ENCODE results near the gene RAB37.

The RAB37 gene

GRCh38 chr17:74728033-74728701 lies 8.9 kb upstream of the RAB37 start:
- DNase-seq (ENCODE audit: low read depth, low spot score) = no peak

GRCh38 chr17:74728702-74729075 lies 8.4 kb upstream of the RAB37 start:
- no peak for DNase-seq (ENCODE audit: low read depth, low spot score)

GRCh38 chr17:74729368-74729767 lies 7.7 kb upstream of the RAB37 start:
- no peak for DNase-seq (ENCODE audit: low read depth, low spot score)

- no peak for DNase-seq (ENCODE audit: low read depth, low spot score)
Observed at GRCh38 chr17:74729866-74730265, 7.2 kb upstream of the RAB37 start.

- DNase-seq (ENCODE audit: low read depth, low spot score) = no peak
Observed at GRCh38 chr17:74730491-74731346, 6.3 kb upstream of the RAB37 start.

- no peak for DNase-seq (ENCODE audit: low read depth, low spot score)
Observed at GRCh38 chr17:74731347-74731605, 5.8 kb upstream of the RAB37 start.

GRCh38 chr17:74732042-74732867 lies 4.8 kb upstream of the RAB37 start:
- no peak for DNase-seq (ENCODE audit: low read depth, low spot score)

GRCh38 chr17:74733365-74734122 lies 3.5 kb upstream of the RAB37 start:
- DNase-seq (ENCODE audit: low read depth, low spot score) = no peak

GRCh38 chr17:74734256-74734655 lies 2.8 kb upstream of the RAB37 start:
- no peak for DNase-seq (ENCODE audit: low read depth, low spot score)

GRCh38 chr17:74737299-74738050 lies 419 bp downstream of the RAB37 start:
- no peak for DNase-seq (ENCODE audit: low read depth, low spot score)

GRCh38 chr17:74738051-74738996 lies 1.3 kb downstream of the RAB37 start:
- peak; percentile 29 for DNase-seq (ENCODE audit: low read depth, low spot score)

GRCh38 chr17:74739227-74739831 lies 2.3 kb downstream of the RAB37 start:
- no peak for DNase-seq (ENCODE audit: low read depth, low spot score)

- DNase-seq (ENCODE audit: low read depth, low spot score) = no peak
Observed at GRCh38 chr17:74740173-74740572, 3.1 kb downstream of the RAB37 start.

GRCh38 chr17:74740641-74741387 lies 3.8 kb downstream of the RAB37 start:
- DNase-seq (ENCODE audit: low read depth, low spot score) = no peak

- no peak for DNase-seq (ENCODE audit: low read depth, low spot score)
Observed at GRCh38 chr17:74742153-74742515, 5.1 kb downstream of the RAB37 start.

GRCh38 chr17:74742978-74743545 lies 6.0 kb downstream of the RAB37 start:
- no peak for DNase-seq (ENCODE audit: low read depth, low spot score)

- DNase-seq (ENCODE audit: low read depth, low spot score) = no peak
Observed at GRCh38 chr17:74743755-74744154, 6.7 kb downstream of the RAB37 start.

GRCh38 chr17:74744349-74744713 lies 7.3 kb downstream of the RAB37 start:
- no peak for DNase-seq (ENCODE audit: low read depth, low spot score)

Data from activated naive CD8-positive, alpha-beta T cell treated with anti-CD3 and anti-CD28 coated beads, Interleukin-2, amount 50 U/mL, for 16 hours (primary cell).